Esophagus squamous epithelium (tissue), 4 donors: ENCODE data around the gene MRPS18C.

Experiments
- POLR2A ChIP-seq, 4 donors: fragments of 450-650 bp; IDR thresholded peaks; one replicate each; pipeline ENCODE4 v1.6.1; 2017; ENCODE audit warnings: antibody characterized with exemption in 4 of 4, mild to moderate bottlenecking in 4 of 4, moderate library complexity in 3 of 4
- TF ChIP-seq, protein P1 (sequence below), 6 experiments: fragments of 450-650 bp in 4 of 6; fragments of 200-600 bp in 2 of 6; sonication (generic) in 2 of 6; IDR thresholded peaks; one replicate each; pipeline ENCODE4 v1.5.1; 2016 to 2019; ENCODE audit warnings: antibody characterized with exemption in 6 of 6, mild to moderate bottlenecking in 4 of 6, moderate library complexity in 4 of 6

DNA sequence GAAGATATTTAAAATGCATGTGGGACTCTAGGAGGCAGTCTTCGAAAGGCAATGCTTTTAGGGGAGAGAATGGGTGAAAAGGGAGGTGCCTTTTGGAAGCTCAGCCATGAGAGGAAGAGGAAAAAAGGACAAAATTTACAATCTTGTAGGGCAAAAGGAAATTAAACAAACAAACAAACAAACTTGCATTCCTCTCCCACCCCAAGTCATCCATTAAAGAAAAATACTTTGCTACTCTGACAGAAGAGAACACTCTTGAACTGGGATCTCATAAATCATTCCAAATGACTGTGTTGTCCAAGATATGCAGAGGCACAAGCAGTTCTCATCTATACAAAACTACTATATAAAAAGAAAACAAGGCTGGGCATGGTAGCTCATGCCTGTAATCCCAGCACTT is 47.0 kb upstream of the MRPS18C start:
- TF ChIP-seq, protein P1, sequence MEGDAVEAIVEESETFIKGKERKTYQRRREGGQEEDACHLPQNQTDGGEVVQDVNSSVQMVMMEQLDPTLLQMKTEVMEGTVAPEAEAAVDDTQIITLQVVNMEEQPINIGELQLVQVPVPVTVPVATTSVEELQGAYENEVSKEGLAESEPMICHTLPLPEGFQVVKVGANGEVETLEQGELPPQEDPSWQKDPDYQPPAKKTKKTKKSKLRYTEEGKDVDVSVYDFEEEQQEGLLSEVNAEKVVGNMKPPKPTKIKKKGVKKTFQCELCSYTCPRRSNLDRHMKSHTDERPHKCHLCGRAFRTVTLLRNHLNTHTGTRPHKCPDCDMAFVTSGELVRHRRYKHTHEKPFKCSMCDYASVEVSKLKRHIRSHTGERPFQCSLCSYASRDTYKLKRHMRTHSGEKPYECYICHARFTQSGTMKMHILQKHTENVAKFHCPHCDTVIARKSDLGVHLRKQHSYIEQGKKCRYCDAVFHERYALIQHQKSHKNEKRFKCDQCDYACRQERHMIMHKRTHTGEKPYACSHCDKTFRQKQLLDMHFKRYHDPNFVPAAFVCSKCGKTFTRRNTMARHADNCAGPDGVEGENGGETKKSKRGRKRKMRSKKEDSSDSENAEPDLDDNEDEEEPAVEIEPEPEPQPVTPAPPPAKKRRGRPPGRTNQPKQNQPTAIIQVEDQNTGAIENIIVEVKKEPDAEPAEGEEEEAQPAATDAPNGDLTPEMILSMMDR (IDR thresholded peaks at IDR 0.05) = no peak
- TF ChIP-seq POLR2A (IDR thresholded peaks at IDR 0.05) = no peak
